Measurements from ENCODE around the gene WDFY1.

Gene WDFY1

DNA sequence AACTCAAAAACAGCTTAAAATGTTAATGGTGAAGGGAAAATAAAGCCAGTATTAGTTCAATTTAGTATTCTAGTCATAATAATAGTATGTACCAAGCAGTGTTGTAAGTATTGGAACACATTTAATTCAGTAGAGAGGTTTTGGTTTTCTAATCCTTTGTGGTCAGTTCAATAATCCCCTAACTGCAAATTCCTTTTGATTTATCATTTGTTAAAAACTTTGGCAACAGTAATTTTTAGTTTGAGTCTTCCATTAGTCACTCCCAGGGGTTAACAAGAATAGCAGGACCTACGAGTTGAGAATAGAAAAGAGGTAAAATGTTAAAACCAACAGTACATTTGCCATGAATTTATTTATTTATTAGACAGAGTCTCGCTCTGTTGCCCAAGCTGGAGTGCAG lies 22.8 kb upstream of the WDFY1 start:
- Histone ChIP-seq H3K4me2 (ENCODE audit: low read length) (no peak overlapping the region), H3K79me2 (ENCODE audit: control insufficient read depth, low read length) (peaks cover 22% of the 10 kb centered on the region), H3K4me3 (ENCODE audit: low read length) (no peak overlapping the region), H3K9me2 (replicated peaks; ENCODE audit: control insufficient read depth, low read length) (no peaks in the 10 kb centered on the region), H3K27me3 (ENCODE audit: control insufficient read depth, low read length) (no peaks in the 10 kb centered on the region), H3K4me1 (ENCODE audit: control insufficient read depth, low read length) (no peaks in the 10 kb centered on the region), H4K20me1 (ENCODE audit: control insufficient read depth, insufficient read depth, low read depth, low read length) (0 out of 2 replicates have a peak, but pooled peaks cover 6% of the 10 kb centered on the region), H3F3A (ENCODE audit: control insufficient read depth, insufficient read depth) (peaks cover 10% of the 10 kb centered on the region), H3K27ac (ENCODE audit: low read depth, low read length) (no peak overlapping the region), H3K36me3 (ENCODE audit: control insufficient read depth, low read length) (peaks cover 58% of the 10 kb centered on the region), H3K9me3 (ENCODE audit: control insufficient read depth, insufficient read depth, low read length) (no peaks in the 10 kb centered on the region)
- TF ChIP-seq, protein P1, sequence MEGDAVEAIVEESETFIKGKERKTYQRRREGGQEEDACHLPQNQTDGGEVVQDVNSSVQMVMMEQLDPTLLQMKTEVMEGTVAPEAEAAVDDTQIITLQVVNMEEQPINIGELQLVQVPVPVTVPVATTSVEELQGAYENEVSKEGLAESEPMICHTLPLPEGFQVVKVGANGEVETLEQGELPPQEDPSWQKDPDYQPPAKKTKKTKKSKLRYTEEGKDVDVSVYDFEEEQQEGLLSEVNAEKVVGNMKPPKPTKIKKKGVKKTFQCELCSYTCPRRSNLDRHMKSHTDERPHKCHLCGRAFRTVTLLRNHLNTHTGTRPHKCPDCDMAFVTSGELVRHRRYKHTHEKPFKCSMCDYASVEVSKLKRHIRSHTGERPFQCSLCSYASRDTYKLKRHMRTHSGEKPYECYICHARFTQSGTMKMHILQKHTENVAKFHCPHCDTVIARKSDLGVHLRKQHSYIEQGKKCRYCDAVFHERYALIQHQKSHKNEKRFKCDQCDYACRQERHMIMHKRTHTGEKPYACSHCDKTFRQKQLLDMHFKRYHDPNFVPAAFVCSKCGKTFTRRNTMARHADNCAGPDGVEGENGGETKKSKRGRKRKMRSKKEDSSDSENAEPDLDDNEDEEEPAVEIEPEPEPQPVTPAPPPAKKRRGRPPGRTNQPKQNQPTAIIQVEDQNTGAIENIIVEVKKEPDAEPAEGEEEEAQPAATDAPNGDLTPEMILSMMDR (IDR thresholded peaks at IDR 0.05; ENCODE audit: low read depth, low read length, poor library complexity, severe bottlenecking): no peak
- no peak for TF ChIP-seq EZH2phosphoT487 (IDR thresholded peaks at IDR 0.05; ENCODE audit: borderline replicate concordance, low read length)

DNA sequence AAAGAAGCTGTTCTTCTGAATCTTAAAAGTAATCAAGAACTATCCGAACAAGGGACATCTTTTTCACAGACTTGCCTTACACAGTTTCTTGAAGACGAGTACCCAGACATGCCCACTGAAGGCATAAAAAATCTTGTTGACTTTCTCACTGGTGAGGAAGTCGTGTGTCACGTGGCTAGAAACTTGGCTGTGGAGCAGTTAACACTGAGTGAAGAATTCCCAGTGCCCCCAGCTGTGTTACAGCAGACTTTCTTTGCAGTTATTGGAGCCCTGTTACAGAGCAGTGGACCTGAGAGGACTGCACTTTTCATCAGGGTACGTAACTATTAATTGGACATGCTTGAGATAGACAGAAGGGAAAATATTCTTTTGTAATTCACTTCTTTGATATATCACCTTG lies 14.6 kb upstream of the WDFY1 start:
- no peaks in the 10 kb centered on the region for H3K9me3 ChIP-seq (ENCODE audit: control insufficient read depth, insufficient read depth, low read length)
- no peak overlapping the region for H3K27ac ChIP-seq (ENCODE audit: low read depth, low read length)
- peaks cover 20% of the 10 kb centered on the region; the same call in 1 of the 2 replicates for H4K20me1 ChIP-seq (ENCODE audit: control insufficient read depth, insufficient read depth, low read depth, low read length)
- no peaks in the 10 kb centered on the region for H3K27me3 ChIP-seq (ENCODE audit: control insufficient read depth, low read length)
- H3K79me2 ChIP-seq (ENCODE audit: control insufficient read depth, low read length): peaks cover 72% of the 10 kb centered on the region
- peaks cover 55% of the 10 kb centered on the region for H3K36me3 ChIP-seq (ENCODE audit: control insufficient read depth, low read length)
- peak overlapping the region; percentile 86 for H3K4me3 ChIP-seq (ENCODE audit: low read length)
- H3K4me1 ChIP-seq (ENCODE audit: control insufficient read depth, low read length): peaks cover 51% of the 10 kb centered on the region
- no peaks in the 10 kb centered on the region for H3K9me2 ChIP-seq (replicated peaks; ENCODE audit: control insufficient read depth, low read length)
- H3F3A ChIP-seq (ENCODE audit: control insufficient read depth, insufficient read depth): no peaks in the 10 kb centered on the region
- peak overlapping the region; percentile 85 for H3K4me2 ChIP-seq (ENCODE audit: low read length)
- TF ChIP-seq EZH2phosphoT487 (IDR thresholded peaks at IDR 0.05; ENCODE audit: borderline replicate concordance, low read length): no peak
- TF ChIP-seq, protein P1 (IDR thresholded peaks at IDR 0.05; ENCODE audit: low read depth, low read length, poor library complexity, severe bottlenecking): no peak

DNA sequence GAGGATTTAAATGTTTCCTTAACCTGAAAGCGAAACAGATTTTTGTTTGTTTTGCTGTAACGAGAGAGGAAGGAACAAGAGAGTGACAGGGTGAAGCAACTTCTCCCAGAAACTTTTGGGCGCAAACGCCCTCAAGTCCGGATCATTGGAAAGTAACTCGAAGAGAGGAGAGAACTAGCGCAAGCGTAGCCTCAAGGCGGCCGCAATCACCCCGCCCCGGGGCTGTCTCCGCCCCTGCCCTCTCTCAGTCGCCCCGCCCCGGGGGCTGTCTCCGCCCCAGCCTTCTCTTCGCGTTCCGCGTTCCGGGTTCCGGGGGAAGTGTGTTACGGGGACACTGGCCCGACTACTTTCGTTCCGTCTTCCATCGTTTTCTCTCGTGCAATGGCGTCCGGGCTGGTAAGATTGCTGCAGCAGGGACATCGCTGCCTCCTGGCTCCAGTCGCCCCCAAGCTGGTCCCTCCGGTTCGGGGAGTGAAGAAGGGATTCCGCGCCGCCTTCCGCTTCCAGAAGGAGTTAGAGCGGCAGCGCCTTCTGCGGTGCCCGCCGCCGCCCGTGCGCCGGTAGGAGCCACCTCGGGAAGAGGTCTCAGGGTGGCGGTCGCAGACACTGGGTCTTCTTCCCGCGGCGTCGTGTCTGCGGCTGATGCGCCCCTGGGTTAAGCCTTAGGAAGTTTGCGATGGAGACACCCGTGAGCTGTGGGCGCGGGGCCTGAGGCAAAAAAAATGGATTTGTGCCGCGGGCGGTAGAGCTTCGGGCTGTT lies 12.1 kb upstream of the WDFY1 start, which contains the start of gene MRPL44:
TSS of gene MRPL44 (plus strand) at position 372 of the 760 bp plus-strand sequence. CDS start at position 382, 10 bp downstream.
- Histone ChIP-seq H3K4me2 (ENCODE audit: low read length) (peak within 1 kb of the TSS; percentile 85), H3K9me3 (ENCODE audit: control insufficient read depth, insufficient read depth, low read length) (no peaks in the 10 kb centered on the region), H4K20me1 (ENCODE audit: control insufficient read depth, insufficient read depth, low read depth, low read length) (peaks cover 17% of the 10 kb centered on the region; the same call in 1 of the 2 replicates), H3K4me1 (ENCODE audit: control insufficient read depth, low read length) (peaks cover 58% of the 10 kb centered on the region), H3K27ac (ENCODE audit: low read depth, low read length) (peak within 1 kb of the TSS; percentile 32), H3K27me3 (ENCODE audit: control insufficient read depth, low read length) (no peaks in the 10 kb centered on the region), H3K9me2 (replicated peaks; ENCODE audit: control insufficient read depth, low read length) (no peaks in the 10 kb centered on the region), H3K36me3 (ENCODE audit: control insufficient read depth, low read length) (peaks cover 39% of the 10 kb centered on the region), H3F3A (ENCODE audit: control insufficient read depth, insufficient read depth) (no peaks in the 10 kb centered on the region), H3K4me3 (ENCODE audit: low read length) (peak within 1 kb of the TSS; percentile 86), H3K79me2 (ENCODE audit: control insufficient read depth, low read length) (peaks cover 50% of the 10 kb centered on the region)
- TF ChIP-seq, protein P1 (IDR thresholded peaks at IDR 0.05; ENCODE audit: low read depth, low read length, poor library complexity, severe bottlenecking): no peak
- TF ChIP-seq EZH2phosphoT487 (IDR thresholded peaks at IDR 0.05; ENCODE audit: borderline replicate concordance, low read length): no peak
